MCF 10A (cell line): ENCODE results near the gene FATE1. TPM values are rescaled to one million over a fixed set of nuclear protein-coding genes. Genes with fewer than 3 reads are reported as not detected.

Experiments used
- BruUV-seq: library from RNA; stranded (reverse); fragments of 400-500 nt; replicated peaks from 2 replicates; lab custom pipeline; 2021; lab: Mats Ljungman, UMichigan
- CTCF ChIA-PET: fragments of 300-600 bp; sonication (Branson Sonifier 250); formaldehyde crosslinking; extraction: SDS; loops from one replicate; lab custom pipeline; 2021; ENCODE audit warnings: antibody characterized with exemption, inconsistent platforms; lab: Yijun Ruan, JAX
- POLR2A ChIA-PET: fragments of 300-600, 350-650 bp; sonication (Branson Sonifier 250); formaldehyde crosslinking; extraction: SDS; loops from one replicate; lab custom pipeline; 2020; ENCODE audit warnings: antibody characterized with exemption, inconsistent platforms; lab: Yijun Ruan, JAX
- DNase-seq: peaks from one replicate; pipeline ENCODE4 v3.0.0-alpha.2; 2018; ENCODE audit not compliant: unreplicated experiment
- H3K27ac Mint-ChIP-seq: one replicate; pipeline ENCODE4 v1.8.0; 2022; ENCODE audit warnings: mild to moderate bottlenecking, low read depth, mixed read lengths; ENCODE audit not compliant: unreplicated experiment
- H3K27me3 Mint-ChIP-seq: one replicate; pipeline ENCODE4 v1.8.0; 2022; ENCODE audit warnings: mixed read lengths; ENCODE audit not compliant: insufficient read depth, unreplicated experiment
- H3K36me3 Mint-ChIP-seq: one replicate; pipeline ENCODE4 v1.8.0; 2022; ENCODE audit warnings: mild to moderate bottlenecking, moderate library complexity, mixed read lengths; ENCODE audit not compliant: insufficient read depth, unreplicated experiment
- H3K4me1 Mint-ChIP-seq: one replicate; pipeline ENCODE4 v1.8.0; 2022; ENCODE audit warnings: mixed read lengths; ENCODE audit not compliant: insufficient read depth, unreplicated experiment
- H3K4me3 Mint-ChIP-seq: one replicate; pipeline ENCODE4 v1.8.0; 2022; ENCODE audit warnings: mild to moderate bottlenecking, moderate library complexity, mixed read lengths; ENCODE audit not compliant: unreplicated experiment
- H3K9me3 Mint-ChIP-seq: one replicate; pipeline ENCODE4 v1.8.0; 2022; ENCODE audit warnings: mixed read lengths; ENCODE audit not compliant: unreplicated experiment
- intact Hi-C: fragments of 100-400 bp; cut with micrococcal nuclease; formaldehyde crosslinking; loops from 2 replicates; pipeline ENCODE4 v1.14.1; 2022
- total RNA-seq: library from RNA; stranded (reverse); gene quantifications from 2 replicates; pipeline ENCODE4 v1.2.3, GENCODE V29; 2022
- TF ChIP-seq, protein P1 (sequence below): fragments of 200-600 bp; IDR thresholded peaks from one replicate; pipeline ENCODE4 v1.8.0; 2022; ENCODE audit warnings: antibody characterized with exemption, mild to moderate bottlenecking; ENCODE audit not compliant: unreplicated experiment

The FATE1 gene
- total RNA-seq, 1 experiment from 2014 or later: not detected

DNA sequence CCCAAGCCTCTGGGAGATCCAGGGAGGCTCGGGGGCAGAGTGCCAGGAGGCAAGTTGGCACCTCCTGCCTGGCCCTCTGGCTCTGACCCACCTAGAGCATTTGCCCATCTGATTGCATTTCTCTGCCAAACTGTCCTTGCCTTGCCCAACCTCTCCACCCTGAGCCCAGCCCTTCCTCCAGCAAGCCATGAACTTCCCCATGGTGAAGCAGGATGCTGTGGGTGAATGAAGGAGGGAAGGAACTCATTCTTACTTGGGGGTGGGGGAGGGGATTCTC, 9.4 kb downstream of the FATE1 start:
- CTCF ChIA-PET: interaction anchor here (0.6 kb wide), 1 partner anchor 101 kb away, joined by 3 read pairs; no protein-coding TSS in a partner anchor
- H3K4me1 Mint-ChIP-seq: no peaks in the 10 kb centered on the region

DNA sequence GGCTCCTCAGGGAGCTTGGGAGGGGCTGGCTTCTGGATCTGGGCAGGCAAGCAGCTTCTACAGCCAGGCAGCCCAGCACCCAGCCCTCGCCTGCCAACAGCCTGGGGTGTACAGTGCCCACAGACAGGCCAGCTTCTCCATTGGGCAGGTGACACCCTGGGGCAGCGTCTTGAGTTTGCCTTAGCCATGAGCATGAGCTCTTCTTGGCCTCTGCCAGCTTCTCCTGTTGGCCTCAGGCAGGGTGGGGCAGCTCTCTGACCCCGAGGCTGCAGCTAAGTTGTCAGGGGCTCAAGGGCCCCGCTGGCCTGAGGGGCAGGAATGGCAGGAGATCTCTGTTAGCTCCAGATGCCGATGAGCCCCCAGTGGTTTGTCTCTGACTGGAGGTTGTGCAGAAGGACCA, 10.9 kb downstream of the FATE1 start:
- BruUV-seq: no TSS peak
- intact Hi-C loops: no loop called here
- Mint-ChIP-seq H3K9me3 (peaks cover 15% of the 10 kb centered on the region), H3K27ac (no peak overlapping the region), H3K4me1 (no peaks in the 10 kb centered on the region), H3K36me3 (no peaks in the 10 kb centered on the region), H3K27me3 (no peaks in the 10 kb centered on the region), H3K4me3 (no peak overlapping the region)
- DNase-seq: no peak
- POLR2A ChIA-PET: no interaction called here
- CTCF ChIA-PET: interaction anchor here (0.6 to 1.2 kb wide), 3 partner anchors 12 to 1137 kb away, joined by 3 to 5 read pairs (median 4); no protein-coding TSS in a partner anchor
- TF ChIP-seq, protein P1, sequence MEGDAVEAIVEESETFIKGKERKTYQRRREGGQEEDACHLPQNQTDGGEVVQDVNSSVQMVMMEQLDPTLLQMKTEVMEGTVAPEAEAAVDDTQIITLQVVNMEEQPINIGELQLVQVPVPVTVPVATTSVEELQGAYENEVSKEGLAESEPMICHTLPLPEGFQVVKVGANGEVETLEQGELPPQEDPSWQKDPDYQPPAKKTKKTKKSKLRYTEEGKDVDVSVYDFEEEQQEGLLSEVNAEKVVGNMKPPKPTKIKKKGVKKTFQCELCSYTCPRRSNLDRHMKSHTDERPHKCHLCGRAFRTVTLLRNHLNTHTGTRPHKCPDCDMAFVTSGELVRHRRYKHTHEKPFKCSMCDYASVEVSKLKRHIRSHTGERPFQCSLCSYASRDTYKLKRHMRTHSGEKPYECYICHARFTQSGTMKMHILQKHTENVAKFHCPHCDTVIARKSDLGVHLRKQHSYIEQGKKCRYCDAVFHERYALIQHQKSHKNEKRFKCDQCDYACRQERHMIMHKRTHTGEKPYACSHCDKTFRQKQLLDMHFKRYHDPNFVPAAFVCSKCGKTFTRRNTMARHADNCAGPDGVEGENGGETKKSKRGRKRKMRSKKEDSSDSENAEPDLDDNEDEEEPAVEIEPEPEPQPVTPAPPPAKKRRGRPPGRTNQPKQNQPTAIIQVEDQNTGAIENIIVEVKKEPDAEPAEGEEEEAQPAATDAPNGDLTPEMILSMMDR: no peak

More for the DNA sequence above, 9.4 kb downstream of the FATE1 start:
- intact Hi-C loops: no loop called here
- Mint-ChIP-seq H3K4me3 (no peak overlapping the region), H3K9me3 (peaks cover 15% of the 10 kb centered on the region), H3K27ac (no peak overlapping the region), H3K36me3 (no peaks in the 10 kb centered on the region), H3K27me3 (no peaks in the 10 kb centered on the region)
- no peak for DNase-seq
- POLR2A ChIA-PET: no interaction called here
- no TSS peak for BruUV-seq
- TF ChIP-seq, protein P1: no peak

DNA sequence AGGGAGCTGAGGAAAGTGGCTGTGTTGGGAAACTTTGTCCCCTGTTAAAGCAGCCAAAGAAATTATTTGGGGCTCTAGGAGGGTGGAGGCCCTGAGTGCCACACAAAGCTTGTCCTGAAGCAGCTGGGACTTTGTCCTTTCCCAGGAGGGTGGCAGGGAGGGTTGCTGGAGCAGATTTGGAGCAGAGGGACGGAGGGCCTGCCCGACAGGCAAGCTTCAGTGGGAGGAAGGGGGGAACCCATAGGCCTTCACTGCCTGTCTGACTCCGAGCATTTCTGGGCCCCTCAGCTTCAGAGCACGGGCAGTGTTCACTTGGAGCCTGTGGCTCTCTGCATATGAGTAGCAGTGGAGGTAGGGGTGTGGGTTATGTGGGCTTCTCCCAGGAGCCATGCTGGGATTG, 11.5 kb downstream of the FATE1 start:
- no peak overlapping the region for H3K4me3 Mint-ChIP-seq
- intact Hi-C loops: no loop called here
- H3K27ac Mint-ChIP-seq: no peak overlapping the region
- no peak for DNase-seq
- no peaks in the 10 kb centered on the region for H3K36me3 Mint-ChIP-seq
- H3K9me3 Mint-ChIP-seq: peaks cover 15% of the 10 kb centered on the region
- BruUV-seq: no TSS peak
- no peaks in the 10 kb centered on the region for H3K27me3 Mint-ChIP-seq
- CTCF ChIA-PET: interaction anchor here (1.2 kb wide), 1 partner anchor 13 kb away, joined by 5 read pairs; no protein-coding TSS in a partner anchor
- TF ChIP-seq, protein P1: no peak
- POLR2A ChIA-PET: no interaction called here
- H3K4me1 Mint-ChIP-seq: no peaks in the 10 kb centered on the region

DNA sequence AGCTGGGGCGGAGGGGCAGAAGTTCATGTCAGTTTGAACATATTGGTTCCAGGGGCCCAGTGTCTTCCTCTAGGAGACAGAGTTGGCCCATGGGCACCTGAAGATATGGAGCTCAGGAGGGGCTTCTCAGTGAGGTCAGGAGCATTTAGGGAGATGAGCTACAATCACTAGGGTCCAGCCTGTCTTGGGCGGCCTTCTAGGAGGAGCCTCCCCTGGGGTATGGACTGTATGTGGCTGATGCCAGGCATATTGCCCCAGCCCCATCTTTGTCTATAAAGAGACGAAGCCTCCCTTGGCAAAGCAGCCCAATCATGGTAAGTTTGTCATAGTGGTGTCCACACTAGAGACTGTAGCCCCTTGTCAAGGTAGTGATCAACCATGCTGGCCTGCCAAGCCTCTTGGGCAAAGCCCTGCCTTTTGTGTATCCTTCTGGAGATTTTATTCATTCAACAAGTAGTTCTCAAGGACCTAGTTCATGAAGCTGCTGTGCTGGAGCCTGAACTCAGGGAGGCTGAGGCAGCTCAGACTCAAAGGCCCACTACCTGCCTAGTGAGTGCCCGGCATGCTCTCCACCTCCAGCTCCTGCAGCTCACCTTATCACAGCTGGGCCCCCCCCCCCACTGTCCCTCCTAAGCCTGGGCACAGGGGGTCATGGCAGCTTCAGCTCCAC, 13.4 kb downstream of the FATE1 start:
- intact Hi-C loops: no loop called here
- H3K4me3 Mint-ChIP-seq: no peak overlapping the region
- POLR2A ChIA-PET: no interaction called here
- H3K4me1 Mint-ChIP-seq: no peaks in the 10 kb centered on the region
- no peaks in the 10 kb centered on the region for H3K36me3 Mint-ChIP-seq
- DNase-seq: no peak
- H3K9me3 Mint-ChIP-seq: peaks cover 8% of the 10 kb centered on the region
- H3K27me3 Mint-ChIP-seq: no peaks in the 10 kb centered on the region
- TF ChIP-seq, protein P1: no peak
- CTCF ChIA-PET: interaction anchor here (0.5 to 1.1 kb wide), 3 partner anchors 9 to 286 kb away, joined by 3 read pairs; no protein-coding TSS in a partner anchor
- no TSS peak for BruUV-seq
- no peak overlapping the region for H3K27ac Mint-ChIP-seq
